Left renal pelvis (tissue), 4 donors: Measurements from ENCODE around the gene ZNF385A. TPM values are rescaled to one million over a fixed set of nuclear protein-coding genes. Genes with fewer than 3 reads are reported as not detected.
"Not testable (repeated sequence)": the region's sequence is repeated elsewhere in the genome, so short reads cannot be mapped to it uniquely, and the experiment has no call there.

Experiments used
- DNase-seq, 4 donors: peaks; one replicate each; pipeline ENCODE4 v3.0.0-alpha.2; 2013; ENCODE audit warnings: low read depth in 4 of 4, low spot score in 3 of 4
- polyA plus RNA-seq, 4 donors: library from polyadenylated mRNA; unstranded; fragments of 120-200 nt; gene quantifications; one replicate each; pipeline ENCODE4 v1.2.1, GENCODE V29; 2013; ENCODE audit not compliant: insufficient read length in 4 of 4

Gene ZNF385A
- polyA plus RNA-seq, 4 donors: 12.4 to 16.5 (median 14.1) TPM

DNA sequence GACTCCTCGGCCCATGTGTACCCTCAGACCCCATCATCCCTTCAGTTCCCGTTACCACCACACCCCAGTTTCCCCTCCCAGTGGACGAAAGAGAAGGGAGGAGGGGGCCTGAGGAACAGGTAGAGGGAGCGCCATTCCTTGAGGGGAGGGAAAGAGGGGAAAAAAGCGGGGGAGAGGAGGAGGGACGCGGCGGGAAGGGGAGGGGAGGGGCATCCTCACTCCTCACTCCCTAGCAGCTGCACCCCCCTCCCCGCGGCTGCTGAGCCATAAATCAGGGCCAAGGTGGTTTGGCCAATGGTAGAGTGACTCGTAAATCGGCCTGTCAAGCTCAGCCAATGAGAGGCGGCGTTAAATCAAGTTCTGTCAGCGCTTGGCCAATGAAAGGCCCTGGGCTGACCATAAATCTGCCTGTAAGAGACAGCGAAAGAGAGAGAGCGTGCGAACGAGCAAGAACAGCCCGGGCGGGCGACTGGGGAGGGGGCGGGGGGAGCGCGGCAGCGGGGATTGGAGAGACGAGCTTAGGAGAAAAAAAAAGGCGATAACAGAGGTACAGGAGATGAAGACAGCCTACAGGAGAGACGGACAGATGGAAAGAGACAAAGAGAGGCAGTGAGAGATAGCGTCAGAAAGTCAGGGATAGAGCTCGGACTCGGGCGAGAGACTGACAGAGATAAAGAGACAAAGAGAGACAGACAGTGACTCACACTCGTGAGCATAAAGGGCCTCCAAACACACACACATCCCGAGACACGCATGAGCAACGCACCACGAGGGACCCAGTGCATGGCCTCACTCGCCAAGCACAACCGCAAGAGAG, 25.4 kb downstream of the ZNF385A start:
- DNase-seq: peak; percentile 99 to 100 (median 100)

DNA sequence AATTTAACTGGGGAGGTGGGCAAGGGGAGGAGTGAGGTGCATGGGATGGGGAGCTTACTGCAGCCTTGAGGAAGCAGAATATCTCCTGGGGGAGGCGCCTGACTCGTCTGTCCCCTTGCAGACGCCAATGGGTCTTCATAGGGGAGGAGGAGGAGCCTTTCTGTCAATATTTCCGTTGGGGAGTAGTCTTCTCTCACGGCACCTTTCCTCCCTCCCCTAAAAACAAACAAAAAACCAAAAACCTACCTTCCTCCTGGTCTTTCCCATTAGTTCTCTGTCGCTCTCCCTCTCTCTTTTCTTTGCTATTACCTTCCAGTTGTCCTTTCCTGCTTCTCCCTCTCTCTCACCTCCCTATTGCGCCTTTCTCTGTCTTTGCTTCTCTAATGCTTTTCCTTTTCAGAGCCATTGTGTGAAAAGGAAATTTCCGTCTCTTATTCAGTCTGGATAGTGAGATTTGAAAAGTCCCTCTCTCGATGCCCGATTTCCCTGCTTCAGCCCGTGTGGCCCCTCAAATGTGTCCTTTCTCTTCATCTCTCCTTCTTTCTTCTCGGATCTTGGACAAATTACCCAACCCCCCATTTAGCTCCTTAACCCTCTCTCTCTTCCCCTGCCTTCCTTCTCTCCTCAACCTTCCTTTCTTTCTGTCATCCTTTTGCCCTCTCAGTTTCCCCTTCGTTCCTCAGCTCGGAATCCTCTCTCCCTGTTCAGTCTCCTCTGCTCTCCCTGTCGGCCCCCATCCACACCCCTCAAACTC, 26.2 kb downstream of the ZNF385A start:
- no peak for DNase-seq

DNA sequence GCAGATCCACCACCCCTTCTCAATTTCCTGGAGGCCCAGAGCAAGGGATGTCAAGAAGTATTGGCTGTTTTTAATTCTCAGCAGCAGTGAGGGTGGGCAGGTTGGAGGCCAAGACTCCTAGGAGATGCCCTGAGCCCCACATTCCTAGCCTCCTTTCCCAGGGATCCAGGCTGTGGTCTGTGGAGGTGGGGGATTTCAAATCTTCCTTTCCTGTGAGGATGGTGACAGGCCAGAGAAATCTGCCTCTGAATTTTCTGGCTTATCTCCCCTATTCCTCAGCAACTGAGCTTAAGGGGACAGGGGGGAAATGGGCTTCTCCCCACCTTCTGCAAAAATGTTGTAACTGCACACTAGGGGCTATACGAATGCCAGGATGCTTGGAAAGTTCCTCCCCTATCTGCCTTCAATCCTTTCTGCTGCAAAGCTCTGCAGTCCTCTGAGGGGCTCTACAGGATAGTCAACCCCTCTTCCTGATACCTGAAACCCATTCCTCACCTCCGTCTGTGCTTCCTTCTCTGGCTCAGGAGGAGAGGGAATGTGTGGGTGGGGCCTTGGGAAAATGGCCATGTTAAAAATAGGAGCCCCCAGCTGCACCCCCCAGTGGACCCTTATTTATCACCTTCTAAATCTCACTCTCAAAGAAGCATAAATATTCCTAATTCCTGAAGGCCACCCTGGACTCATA, 26.9 kb downstream of the ZNF385A start:
- no peak for DNase-seq

DNA sequence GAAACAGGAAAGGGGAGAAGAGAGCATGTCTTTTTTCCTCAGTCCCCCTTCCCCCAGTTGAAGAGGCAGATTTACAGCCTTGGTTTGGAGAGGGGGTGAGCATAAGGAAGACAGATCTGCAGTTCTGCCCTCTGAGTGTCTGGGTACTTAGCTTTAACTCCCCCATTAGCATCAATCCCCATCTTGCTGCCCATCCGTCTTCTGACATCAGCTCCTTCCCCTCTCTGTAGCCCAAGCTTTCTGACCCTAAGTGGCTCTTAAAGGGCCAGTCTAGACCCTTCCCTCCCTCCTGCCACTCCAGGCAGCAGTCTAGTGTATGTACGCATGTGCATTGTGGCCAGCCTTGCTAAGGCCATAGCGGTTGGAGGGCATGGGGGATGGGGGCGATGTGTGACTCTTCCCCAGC, 27.6 kb downstream of the ZNF385A start:
- DNase-seq: no peak

DNA sequence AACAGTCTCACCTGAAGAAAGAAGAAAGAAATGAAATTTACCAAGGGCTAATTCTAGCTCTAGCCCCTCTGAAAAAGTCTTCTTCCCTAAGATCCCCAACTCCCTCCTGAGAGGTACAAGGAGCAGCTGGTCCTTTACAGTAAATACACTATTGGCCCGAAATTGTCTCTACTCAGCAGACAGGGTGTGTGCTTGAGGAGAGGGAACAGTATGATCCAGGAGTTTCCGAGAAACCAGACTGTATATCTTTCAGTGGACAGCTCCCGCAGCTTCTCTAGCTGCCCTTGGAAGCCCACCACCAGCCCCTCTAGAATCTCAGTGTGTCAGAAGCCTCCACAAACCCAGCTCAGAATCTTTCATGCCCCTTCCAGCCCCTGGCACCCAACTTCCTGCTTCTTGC, 28.3 kb downstream of the ZNF385A start:
- DNase-seq: no peak

DNA sequence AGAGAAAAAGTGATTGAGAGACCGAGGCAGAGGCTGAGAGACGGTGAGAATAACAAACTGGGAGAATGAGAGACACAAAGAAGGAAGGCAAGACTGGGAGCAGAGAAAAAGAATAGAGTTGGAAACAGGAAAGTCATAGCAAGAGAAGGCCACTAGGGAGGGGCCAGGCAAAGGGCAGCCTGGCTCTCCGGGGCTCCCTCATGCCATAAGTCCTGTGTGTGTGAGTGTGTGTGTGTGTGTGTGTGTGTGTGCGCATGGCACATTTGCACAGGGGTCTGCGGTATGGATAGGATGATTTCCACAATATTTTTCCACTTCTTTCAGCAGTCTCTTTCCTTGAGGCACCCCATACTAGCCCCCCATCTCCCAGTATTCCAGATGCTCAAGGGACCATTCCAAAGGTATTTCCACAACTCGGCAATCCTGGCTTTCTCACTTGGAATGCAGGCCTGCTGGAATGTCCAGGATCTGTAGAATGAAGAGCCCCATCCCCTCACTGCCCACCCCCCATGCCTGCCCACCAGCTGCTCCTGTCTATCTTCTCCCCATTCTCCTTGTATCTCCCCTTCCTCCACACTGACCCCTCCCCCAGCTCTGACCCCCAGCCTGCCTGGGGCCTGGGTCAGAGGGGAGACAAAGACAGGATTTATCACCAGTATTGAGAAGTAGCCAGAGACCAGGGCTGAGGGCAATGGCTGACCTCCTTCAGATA, 29.3 kb downstream of the ZNF385A start:
- DNase-seq: no peak

DNA sequence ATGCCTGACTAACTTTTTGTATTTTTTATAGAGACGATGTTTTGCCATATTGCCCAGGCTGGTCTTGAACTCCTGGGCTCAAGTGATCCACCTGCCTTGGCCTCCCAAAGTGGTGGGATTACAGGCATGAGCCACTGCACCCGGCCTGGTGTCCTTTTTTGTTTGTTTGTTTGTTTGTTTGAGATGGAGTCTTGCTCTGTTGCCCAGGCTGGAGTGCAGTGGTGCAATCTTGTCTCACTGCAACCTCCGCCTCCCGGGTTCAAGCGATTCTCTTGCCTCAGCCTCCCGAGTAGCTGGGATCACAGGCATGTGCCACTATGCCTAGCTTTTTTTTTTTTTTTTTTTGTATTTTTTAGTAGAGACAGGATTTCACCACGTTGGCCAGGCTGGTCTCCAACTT, 30.3 kb downstream of the ZNF385A start:
- DNase-seq: not testable (repeated sequence)

DNA sequence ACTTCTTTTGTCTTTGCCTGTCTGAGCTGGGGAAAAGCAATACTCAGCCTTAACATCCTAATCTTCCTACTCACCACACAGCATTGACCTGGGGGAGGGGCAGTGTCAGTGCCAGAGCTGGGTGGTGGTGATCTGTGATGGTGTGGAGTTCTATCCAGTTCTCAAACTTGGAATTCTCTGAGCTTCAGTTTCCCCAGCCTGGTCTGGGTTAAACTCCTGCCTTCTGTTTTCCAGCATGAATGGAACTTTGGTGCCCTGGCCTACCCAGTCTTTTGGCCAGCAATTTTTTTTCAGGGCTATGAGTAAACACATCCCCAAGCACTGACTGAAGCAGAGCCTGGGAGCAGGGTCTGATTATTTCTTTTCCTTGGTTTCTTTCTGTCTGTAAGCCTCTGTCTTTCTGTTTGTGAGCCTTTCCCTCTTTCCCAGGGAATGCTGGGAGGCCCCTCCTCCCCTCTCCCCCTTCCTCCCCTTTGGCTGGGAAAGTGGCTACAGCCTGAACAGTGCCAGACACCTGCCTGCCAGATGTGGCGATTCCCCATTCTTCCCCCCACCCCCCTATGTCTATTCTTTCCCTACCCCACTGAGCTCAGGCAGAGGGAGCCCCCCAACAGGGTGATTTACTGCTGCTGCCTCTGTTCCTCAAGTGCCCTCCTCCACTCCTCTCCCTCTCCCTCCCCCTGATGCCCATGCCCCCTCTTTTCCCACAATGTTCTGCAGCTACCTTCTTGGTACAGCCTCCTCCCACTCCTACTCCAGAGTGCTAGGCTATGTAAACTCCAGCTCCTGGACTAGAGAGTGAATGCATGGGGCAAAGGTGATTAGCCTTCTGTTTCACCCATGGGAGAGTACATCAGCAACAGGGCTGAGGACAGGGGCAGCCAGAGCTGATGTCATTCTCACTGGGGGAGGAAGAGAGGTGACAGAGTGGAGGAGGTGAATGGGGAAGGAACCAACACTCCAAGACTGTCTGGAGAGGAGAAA, 31.4 kb downstream of the ZNF385A start:
- no peak for DNase-seq

DNA sequence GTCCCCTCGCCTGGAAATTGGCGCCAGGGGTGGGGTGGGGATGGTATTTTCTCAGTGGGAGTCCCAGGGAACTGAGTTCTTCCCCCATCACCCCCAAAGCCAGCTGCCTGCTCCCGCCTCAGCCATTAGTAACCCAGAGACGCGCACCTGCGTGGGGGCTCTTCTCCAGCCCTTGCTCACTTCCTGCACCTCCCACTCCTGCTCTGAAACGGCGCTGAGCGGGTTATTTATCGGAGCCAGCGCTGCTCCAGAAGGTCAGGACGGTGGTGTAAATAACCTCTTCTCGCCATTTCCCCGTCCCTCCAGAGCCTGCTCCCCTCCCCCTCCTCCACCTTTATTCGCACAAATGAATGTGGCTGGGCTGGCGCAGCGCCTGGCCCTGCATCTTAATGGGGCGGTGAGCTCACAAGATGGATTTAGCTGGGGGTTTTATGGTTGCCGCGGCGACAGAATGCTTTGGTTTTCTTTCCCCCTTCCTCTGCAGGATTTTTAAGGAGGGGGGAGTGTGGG, 32.5 kb downstream of the ZNF385A start:
- peak in 2 of 4 donors; percentile 75 to 86 for DNase-seq

DNA sequence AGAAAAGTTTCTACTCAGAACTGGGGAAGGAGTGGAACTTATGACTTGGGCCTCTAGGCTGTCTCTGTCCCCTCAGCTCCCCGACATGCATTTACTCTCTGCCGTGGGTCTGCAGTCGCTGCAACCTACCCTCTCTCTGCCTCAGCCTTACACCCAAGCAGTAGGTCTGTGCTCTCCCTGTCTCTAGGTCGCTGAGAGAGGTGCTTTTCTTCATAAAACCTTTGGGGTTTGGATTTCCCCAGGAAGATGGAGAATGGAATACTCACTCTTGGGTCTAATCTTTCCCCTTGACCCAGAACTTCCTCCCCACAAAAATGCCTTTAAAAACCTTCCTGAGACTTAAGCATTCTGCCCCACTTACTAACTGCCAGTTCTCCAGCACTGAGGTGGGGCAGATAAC, 33.2 kb downstream of the ZNF385A start:
- DNase-seq: no peak

DNA sequence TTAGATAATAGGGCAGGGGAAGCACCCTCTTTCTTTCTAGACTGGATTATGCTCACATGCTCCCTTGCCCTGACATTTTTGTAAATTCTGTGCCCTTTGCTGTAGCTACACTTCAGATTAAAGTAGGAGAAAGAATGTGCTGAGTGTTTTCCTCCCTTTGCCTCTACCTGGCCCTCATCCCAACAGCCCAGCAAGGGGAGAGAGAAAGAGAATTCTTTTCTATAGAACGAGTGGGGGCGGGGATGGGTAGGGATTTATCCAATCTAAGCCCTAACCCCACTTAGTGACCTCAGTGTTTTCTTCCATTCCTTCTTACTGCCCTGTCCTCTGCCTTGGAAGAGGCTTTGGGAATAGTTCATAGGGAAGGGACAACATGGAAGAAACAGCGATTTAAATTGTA, 33.8 kb downstream of the ZNF385A start:
- no peak for DNase-seq

DNA sequence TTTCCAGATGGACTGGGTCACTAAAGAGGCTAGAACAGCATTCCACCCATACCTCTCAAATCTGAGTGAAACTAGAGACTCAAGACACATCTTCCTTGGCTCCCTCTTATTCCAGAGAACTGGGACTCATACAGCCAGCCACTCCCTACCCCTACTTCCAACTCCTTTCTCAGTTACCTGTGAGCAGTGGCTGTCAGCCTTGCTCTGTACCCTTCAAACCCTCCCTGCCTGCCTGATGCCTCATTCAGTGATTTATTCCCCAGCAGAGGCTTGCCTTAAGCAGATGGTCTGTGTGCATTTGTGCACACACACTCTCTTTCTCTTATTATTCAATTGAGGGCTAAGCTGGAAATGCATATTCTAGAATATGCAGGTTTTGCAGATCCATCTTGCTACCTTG, 34.9 kb downstream of the ZNF385A start:
- DNase-seq: no peak

DNA sequence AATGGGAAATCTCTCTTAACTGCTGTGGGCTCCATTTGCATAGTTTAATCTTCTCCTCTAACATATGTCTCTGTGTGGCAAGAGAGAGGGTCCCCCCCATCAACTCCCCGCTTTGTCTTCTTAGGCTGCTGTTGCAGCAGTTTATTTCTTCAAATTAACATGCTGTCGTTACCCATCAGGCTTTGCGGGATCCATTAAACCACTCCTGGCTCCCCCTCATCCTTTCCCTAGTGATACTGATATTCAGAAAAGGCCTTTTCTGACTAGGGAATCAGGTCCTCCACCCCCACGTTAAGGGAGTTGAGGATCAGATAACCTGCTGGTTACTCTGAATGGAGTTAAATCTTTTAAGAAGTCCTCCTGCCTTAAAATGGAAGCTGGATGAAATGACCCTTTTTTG, 35.5 kb downstream of the ZNF385A start:
- no peak for DNase-seq

DNA sequence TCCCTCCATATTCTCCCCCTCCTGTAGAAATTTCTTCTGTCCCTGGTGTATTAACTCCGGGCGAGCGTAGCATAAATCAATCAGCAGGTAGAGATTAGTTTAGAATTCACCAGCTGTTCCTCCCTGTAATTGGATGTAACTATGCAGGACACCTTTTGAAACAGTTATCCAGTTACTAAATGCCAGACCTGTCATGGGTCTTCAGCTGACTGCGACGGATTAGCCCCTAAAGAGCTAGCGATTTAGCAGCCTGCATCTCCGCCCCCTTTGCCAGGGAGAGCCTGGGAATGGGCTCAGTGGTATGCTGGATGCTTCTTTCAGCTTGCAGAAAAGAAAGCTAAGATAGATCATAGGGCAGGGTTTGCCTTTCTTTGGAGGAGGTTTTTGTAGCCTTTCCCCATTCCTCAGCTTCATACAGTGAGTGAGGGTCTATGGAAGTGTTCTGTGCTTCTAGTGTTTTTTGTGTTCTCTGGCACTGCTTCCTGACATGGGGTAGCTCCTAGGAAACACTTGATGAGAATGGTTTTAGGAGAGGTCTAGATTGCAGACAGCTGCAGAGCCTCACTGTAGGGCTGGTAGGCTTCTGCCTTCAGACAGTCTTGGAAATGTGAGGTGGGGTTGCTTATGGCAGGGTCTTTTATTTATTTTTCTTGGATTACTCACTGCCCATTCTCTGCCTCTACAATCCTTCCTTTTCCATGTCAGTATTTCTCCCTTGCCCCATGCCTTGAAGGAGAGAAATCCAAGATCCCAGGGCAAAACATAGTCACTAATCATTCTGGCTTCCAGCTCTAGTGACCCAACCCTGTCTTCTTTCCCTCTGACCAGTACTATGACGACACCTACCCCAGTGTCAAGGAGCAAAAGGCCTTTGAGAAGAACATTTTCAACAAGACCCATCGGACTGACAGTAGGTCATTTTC, 42.9 kb downstream of the ZNF385A start:
- no peak for DNase-seq

DNA sequence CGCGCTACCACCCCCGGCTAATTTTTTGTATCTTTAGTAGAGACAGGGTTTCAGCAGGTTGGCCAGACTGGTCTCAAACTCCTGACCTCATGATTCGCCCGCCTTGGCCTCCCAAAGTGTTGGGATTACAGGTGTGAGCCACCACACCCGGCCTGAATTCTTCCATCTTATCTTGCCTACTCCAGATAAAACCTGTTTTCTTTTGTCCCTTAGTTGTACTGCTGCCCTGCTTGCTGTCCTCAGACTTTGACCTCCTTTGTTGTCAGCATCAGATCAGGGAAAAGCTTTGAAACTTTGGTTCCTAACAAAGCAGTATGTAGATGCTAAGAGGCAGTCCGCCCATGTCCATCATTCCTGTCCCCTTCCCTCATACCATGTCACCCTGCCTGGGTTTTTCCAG, 43.7 kb downstream of the ZNF385A start:
- no peak for DNase-seq

DNA sequence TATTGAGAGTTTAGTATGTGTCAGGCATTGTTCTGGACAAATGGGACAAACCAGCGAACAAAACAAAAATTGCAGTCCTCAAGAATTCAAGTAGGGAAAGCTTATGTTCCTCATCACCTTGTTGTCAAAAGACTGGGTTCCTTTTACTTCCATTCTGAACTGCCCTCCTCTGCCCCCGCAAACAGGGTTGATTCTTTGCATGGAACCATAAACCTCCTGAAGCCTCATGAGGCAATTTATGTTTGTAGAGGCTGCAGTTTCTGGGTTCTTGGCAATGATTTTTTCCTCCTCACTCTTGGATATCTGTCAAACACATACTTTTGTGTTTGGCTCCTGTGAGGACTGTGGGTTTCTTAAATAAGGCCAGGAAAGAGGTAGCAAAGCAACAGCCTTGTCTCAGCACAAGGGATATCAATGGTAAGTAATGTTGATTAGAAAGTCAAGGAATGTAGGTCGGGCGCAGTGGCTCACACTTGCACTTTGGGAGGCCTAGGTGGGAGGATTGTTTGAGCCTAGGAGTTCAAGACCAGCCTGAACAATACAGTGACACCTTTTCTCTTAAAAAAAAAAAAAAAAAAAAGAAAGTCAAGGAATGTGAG, 45.7 kb downstream of the ZNF385A start:
- no peak for DNase-seq

DNA sequence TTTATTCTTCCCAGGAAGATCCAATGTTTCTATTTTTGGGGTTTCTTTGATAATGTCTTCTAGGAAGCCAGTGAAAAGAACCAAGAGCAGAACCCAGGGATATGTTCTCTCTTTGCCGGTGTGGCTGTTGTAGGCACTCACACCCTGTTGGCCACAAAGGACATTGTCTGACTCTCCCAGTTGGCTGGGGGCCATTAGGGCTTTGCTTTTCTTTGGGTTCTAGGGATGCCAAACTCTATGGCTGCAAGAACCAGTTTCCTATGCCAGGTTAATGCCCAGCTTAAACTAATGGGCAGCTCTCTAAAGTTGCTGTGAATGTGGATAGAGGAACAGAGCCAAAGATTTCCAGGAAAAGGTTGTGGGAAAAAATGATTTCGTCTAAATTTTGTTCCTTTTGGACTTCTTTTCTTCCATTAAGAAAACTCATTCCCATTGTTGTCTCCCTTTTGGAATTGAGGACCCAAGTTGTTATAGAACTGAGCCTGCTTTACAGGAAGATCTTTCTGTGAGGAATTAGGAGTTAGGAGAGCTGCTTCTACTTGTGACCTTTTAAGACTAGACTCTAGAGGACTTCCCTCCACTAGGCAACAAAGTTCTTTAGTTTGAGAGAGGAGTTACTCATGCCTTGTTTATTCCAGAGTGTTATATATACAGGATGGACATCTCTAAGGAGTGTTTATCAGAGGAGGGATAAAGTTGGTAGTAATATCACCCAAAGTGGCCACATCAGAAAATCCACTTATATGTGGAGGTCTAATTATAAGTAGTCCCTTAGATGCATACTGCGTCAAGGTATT, 46.5 kb downstream of the ZNF385A start:
- no peak for DNase-seq
